GM18499 (cell line): ENCODE measurements around the gene CD2BP2.

ENCODE experiments used
- ATAC-seq: cut with Tn5 transposase; IDR thresholded peaks from one replicate; pipeline ENCODE4 v1.9.1; 2021; ENCODE audit warnings: moderate number of reproducible peaks; ENCODE audit not compliant: insufficient read depth, unreplicated experiment

CD2BP2 gene

GRCh38 chr16:30379158-30379783 lies 24.2 kb upstream of the CD2BP2 start:
- ATAC-seq, result no peak

- ATAC-seq, result peak; percentile 61
Observed at GRCh38 chr16:30378236-30379157, 23.4 kb upstream of the CD2BP2 start.

DNA sequence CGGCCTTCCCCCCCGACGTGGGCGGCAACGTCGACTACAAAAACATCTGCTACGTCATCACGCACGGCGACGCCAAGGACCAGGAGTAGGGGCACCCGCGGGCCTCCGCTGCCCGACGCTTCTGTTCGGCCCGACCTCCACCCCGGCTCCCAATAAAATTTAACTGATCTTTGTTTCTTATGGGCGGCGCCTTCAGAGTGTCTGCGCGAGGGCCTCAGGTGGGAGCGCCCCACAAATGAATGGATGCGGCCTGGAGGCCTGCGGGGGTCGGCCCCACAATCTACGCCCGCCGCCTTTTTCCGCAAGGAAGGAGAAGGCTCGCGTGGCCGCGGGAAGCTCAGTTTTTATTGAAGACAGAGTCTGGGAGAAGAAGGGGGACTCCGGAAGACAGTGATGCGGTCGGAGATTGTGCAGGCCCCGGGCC lies 22.7 kb upstream of the CD2BP2 start:
- peak; percentile 16 for ATAC-seq

DNA sequence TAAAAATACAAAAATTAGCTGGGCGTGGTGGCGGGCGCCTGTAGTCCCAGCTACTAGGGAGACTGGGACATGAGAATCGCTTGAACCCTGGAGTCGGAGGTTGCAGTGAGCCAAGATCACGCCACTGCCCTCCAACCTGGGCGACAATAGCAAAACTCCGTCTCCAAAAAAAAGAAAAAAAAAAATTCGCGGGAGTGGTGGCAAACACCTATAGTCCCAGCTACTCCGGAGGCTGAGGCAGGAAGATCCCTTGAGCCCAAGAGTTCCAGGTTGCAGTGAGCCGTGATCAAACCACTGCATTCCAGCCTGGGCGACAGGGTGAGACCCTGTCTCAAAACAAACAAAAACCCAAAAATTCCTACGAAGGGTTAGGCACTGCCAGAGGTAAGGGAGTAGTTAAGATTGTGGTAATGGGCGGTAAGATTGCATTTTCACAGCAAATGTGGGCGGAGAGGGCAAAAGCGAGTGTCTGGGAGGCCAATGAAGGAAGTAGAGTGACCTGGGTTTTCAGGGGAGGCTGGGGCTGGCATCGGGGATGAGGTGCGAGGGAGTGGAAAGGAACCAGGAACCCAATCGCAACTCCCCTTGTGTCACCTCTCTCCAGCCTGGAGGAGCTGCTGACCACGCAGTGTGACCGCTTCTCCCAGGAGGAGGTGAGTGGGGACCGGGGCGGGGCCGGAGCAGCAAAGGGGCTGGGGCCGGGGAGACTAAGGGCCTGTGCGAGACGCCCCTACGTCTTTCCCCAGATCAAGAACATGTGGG lies 22.1 kb upstream of the CD2BP2 start:
- ATAC-seq, result no peak

DNA sequence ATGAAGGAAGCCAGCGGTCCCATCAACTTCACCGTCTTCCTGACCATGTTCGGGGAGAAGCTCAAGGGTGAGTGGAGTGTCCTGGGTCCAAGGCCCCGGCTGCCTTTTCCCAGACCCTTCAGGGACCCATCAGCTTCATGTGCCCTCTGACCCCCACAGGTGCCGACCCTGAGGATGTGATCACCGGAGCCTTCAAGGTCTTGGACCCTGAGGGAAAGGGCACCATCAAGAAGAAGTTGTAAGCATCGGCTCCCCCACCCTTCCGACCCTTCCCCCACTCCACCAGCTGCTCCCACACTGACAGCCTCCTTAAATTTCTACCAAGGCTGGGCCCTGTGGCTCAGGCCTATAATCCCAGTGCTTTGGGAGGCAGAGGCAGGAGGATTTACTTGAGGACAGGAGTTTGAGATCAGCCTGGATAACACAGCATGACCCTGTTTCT lies 21.4 kb upstream of the CD2BP2 start:
- no peak for ATAC-seq

DNA sequence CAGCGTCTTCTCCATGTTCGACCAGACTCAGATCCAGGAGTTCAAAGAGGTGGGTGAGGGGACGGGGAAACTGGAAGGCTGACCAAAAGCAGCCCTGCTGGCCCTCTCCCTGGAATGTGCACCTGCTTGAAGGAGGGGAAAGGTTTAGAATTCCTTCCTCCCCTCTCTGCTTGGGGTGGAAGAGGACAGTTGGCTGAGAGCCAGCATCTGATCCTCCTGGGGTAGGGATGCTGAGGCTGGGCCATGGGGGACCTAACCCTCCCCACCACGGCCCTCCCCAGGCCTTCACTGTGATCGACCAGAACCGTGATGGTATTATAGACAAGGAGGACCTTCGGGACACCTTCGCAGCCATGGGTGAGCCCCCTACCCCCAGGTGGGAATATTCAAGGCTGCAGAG lies 20.8 kb upstream of the CD2BP2 start:
- no peak for ATAC-seq

- no peak for ATAC-seq
Observed at GRCh38 chr16:30374538-30374937, 19.4 kb upstream of the CD2BP2 start, which contains the start of gene MYL11. Gene MYL11, plus strand, starts transcription at chr16:30374802. Its CDS starts 56 bp downstream, at chr16:30374858.

GRCh38 chr16:30372725-30373124 lies 17.6 kb upstream of the CD2BP2 start:
- ATAC-seq, result no peak

GRCh38 chr16:30372038-30372712 lies 17.1 kb upstream of the CD2BP2 start:
- ATAC-seq, result no peak

DNA sequence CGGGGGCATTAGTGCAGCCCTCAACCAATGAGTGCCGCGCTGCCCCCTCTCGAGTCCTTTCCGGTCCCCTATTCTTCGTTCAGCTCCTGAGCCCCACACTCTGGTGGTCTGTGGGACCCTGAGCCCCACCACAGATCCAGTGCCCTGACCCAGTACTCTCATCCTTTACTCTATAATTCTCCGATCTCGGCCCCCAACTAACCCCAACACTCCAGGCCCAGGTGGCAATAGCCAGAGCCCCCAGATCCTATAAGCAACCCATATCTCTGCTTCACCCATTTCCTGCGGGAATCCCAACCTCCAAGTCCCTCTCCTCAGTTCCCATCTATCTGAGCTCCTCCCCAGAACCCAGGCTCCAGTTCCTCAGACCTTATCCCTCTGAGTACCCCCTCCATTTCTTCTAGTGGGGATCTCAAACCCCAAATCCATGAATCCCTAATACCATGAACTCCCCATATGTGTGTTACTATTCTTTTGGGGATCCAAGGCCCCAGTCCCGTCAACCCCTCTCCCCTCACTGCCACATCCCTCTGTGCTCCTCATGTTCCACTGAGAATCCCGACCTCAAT lies 16.2 kb upstream of the CD2BP2 start:
- ATAC-seq, result no peak

DNA sequence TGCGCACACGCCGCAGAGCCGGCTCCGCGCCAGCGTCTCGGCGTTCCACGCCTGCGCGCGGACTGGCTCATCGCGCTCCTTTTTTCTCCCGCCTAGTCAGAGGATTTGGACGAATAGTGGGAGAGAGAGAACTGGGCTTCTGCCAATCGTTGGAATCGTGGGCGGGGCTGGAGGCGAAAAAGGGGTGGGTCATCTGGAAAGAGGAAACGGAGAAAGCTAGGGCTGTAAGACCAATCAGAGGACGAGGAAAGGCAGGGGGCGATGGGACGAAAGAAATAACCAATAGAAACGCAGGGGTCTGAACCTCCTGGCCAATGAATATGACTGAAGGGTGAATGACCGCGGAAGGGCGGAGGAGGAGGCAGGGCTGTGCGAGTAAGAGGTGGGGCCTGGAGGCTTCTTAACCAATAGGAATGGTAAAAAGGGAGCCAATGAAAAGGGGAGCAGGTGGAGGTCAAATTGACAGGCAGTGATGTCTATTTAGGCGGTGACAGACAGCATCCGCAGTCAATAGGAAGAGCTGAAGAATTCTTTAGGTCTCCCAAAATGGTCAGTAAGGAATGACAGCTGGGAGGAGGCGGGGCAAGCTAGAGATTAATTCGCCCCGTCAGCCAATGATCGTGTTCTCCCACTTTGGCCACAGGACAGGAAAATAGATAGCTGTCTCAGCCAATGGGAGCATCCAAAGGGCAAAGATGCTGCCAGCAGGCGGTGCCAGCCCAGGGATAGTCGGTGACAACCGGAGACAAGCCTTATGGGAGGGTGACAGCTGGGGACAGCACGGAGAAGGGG lies 15.5 kb upstream of the CD2BP2 start, which contains the start of gene TBC1D10B:
TBC1D10B (minus strand) TSS at position 39 of the 792 bp plus-strand sequence. CDS start 311 bp downstream, outside the sequence.
- peak; percentile 75 for ATAC-seq

GRCh38 chr16:30369938-30370455 lies 14.9 kb upstream of the CD2BP2 start:
- ATAC-seq, result no peak

DNA sequence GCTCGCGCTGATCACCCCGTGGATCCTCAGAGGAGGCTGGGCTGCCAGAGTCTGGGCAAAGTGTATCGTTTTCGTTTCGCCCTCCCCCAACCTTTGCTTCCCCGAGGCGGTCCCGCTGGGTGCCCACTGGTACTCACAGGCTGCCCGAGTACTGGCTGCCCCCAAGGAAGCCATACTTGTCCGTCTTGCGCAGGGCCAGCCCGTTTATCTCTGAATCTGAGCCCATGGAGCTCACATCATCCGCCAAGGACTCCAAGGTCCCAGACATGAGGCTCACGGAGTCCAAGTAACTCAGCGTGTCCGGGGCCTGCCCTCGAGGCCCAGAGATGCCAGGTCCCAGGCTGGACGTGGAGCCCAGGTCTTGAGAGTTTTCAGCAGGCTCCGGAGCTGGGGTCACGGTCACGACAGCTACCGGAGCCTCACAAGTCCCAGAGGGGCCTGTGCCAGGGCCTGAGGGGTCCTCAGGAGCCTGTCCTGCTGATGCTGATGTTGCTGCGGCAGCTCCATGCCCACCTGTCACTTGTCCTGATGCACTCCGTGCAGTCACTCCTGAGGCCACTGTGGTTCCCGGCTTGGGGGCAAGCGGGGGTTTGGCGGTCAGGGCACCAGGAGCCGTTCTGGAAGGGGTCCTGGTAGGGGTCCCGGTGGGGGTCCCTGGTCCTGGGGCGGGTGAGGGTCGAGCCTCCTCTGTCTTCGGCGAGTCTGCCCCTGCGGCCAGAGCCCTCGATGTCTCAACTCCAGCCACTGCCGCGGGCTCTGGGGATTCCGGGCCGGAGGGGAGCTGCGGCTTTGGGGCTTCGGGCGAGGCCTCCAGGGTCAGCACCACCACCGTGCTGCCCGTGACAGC lies 14.2 kb upstream of the CD2BP2 start:
- ATAC-seq, result no peak

DNA sequence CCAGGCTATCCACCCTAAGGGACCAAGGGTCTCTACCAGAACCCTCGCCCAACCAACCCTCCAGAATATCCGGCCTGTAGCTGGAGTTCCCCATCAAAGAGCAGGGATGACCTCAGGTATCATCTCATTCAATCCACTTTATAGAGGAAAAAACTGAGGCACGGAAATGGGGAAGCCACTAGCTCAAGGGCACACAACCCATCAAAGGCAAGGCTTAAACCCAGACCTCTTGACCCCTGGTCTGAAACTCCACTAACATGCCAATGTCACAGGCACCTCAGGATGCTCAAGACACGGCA lies 13.6 kb upstream of the CD2BP2 start:
- no peak for ATAC-seq

- no peak for ATAC-seq
Observed at GRCh38 chr16:30368122-30368791, 13.1 kb upstream of the CD2BP2 start.

GRCh38 chr16:30367349-30368009 lies 12.4 kb upstream of the CD2BP2 start:
- ATAC-seq, result no peak

GRCh38 chr16:30366511-30366910 lies 11.4 kb upstream of the CD2BP2 start:
- no peak for ATAC-seq
